Activated CD4-positive, alpha-beta T cell treated with anti-CD3 and anti-CD28 coated beads, Interleukin-2, amount 50 U/mL, for 16 hours (primary cell): ENCODE results near the gene JAG1.

Source experiments
- DNase-seq: peaks from one replicate; pipeline ENCODE4 v3.0.0-alpha.2; 2020

The JAG1 gene

GRCh38 chr20:10667560-10668167, 6.1 kb downstream of the JAG1 start:
- no peak for DNase-seq

DNA sequence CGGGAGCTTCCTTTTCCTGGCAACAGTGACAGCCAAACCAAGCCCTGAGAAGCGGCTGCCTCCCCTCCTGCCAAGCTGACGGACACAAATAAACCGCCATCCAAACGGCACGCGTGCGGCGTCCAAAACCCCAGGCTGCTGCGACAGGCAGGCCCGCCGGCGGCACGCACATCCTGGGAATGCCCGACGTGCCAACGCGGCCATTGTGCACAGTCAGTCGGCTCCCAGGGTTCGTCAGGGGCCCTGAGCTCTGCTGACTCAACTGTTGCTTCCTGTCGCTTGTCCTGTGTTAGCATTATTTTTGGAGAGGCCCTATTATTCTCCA, 6.8 kb downstream of the JAG1 start:
- DNase-seq = no peak

- DNase-seq = no peak
Measured at GRCh38 chr20:10666221-10667076, 7.3 kb downstream of the JAG1 start.

DNA sequence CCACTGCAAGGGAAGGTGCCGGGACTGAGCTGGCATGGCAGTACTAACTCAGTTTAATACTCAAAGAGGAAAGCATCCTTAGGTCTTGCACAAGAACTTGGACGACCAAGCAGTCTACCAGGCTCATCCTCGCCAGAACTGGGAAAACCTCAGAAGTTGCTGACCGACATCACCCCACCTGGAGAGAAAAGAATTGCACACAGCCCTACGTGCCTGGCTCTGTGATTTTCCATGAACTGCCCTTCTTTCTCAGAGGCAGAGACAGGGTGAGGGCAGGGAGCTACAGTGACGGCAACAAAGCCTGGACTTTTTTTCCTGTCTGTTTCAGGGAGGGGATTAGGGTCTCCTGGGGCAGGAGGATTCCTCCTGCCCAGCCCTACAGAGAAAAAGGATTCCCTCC, 8.0 kb downstream of the JAG1 start:
- DNase-seq = no peak

- no peak for DNase-seq
Measured at GRCh38 chr20:10665027-10665561, 8.7 kb downstream of the JAG1 start.

- DNase-seq = no peak
Measured at GRCh38 chr20:10663756-10664155, 10.0 kb downstream of the JAG1 start.

DNA sequence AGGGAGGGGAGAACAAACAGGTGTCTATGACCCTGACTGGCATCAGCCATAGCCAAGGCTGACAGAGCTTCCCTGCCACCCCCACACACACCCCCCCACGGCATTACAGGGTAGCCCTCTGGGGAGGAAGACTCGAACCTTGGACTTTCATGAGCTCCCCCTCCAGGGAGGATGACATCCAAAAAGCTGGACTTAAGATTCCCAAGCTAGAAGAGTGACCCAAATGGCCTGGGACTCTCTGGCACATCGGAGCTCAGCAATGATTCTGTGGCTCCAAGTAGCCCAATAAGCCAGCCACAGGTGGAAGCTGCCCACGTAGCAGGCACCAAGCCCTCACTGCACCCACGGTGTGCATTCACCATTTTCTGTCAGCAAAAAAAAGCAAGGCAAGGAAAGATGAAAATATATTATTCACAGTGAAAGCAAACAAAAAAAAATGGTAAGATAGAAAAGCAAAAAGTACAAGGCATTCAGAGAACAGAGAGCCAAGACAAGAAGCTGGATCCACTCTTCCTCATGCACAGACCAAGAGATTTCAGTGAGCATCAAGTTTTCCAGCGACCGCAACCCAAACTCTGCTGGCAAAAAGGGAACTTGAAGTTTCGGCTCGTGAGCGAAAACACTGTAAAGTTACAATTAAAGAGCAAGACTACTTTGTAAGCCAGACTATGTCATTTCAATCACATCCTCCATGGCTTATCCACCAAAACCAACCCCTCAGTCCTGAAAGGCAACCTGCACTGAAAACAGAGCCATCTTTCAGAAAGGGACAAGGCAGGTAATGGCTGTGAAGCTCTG, 10.9 kb downstream of the JAG1 start:
- DNase-seq = no peak

DNA sequence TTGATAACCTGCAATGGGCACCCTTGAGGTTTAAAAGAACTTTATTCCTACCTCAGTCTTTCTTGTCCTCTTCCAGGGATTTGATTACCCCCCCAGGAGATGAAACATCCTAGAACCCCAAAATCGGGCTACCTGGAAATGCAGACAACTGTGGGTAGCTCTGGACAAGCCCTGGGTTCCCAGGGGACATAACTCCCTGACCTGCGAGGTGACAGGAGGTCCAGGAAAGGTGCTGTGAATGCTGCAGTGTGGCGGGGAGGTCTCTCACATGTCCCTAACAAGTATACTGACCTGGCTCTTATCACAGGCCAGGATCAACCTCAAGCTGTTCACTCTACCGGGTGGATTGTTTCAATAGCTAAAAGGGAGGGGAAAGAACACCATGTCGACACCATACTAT, 11.6 kb downstream of the JAG1 start:
- DNase-seq = no peak

DNA sequence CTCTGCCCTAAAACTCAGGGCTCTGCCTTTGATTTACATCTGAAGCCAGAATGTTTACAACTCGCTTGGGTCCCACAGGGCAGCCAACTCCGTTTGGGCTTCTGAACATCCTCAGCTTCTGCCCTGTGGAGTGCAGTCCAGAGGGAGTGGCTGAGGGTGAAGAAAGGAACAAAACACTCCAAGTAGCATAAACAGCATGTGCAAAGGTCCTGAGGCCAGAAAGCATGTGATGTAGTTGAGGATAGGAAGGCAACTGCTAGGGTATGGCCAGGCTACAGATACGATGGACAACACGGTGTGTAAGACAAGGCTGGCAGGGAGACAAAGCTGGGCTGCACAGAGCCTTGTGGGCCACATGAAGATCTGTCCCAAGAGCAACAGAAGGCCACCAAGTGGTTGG, 12.5 kb downstream of the JAG1 start:
- no peak for DNase-seq

DNA sequence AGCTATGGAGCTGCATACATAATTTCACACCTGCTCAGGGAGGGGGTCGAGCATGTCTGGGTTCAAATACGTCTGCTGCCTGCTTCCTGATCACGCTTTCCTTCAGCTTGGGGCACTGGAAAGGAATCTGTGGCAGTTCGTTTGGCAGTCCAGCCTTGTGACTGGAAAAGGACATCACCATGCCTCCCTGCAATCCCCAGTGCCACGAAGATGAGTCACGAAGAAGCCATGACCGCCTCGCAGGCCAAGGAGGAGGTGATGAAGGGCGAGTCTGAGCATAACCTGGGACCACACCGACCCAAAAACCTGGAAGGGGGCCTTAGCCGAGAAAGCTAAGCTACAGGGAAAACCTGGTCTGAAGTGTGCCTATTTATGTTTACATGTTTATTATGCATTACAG, 13.1 kb downstream of the JAG1 start:
- DNase-seq = no peak

GRCh38 chr20:10659651-10660601, 13.9 kb downstream of the JAG1 start:
- no peak for DNase-seq

DNA sequence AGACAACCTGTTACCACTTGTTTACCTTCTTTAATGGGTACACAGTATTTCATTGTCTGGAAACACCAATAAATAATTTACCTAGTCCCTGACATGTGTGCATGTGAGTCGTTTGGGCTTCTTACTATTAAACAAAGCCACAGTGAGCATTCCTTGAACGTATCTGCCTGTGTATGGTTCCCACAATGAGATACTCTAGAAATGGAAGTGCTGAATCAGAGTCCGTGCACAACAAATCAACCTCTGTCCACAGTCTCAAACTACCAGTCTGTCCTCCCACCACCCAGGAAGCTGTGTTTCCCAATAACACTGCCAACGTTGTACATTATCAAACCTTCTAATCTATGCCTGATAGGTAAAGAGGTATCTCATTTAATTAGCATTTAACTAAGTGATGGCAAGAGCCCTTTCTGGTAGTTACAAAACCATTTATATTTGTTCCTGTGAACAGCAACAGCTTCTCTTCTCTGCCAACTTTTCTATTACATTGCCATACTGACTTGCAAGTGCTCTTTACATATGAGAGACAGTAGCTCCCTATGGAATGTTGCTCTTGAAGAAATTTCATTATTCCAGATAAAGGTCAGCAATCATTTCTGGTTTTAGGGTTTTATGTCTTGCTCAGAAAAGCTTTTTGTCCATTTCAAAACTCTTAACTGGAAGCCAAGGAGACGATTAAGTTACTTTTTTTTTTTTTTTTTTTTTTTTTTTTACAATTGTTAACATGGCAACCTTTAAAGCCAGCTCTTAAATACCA, 14.7 kb downstream of the JAG1 start:
- DNase-seq = no peak

DNA sequence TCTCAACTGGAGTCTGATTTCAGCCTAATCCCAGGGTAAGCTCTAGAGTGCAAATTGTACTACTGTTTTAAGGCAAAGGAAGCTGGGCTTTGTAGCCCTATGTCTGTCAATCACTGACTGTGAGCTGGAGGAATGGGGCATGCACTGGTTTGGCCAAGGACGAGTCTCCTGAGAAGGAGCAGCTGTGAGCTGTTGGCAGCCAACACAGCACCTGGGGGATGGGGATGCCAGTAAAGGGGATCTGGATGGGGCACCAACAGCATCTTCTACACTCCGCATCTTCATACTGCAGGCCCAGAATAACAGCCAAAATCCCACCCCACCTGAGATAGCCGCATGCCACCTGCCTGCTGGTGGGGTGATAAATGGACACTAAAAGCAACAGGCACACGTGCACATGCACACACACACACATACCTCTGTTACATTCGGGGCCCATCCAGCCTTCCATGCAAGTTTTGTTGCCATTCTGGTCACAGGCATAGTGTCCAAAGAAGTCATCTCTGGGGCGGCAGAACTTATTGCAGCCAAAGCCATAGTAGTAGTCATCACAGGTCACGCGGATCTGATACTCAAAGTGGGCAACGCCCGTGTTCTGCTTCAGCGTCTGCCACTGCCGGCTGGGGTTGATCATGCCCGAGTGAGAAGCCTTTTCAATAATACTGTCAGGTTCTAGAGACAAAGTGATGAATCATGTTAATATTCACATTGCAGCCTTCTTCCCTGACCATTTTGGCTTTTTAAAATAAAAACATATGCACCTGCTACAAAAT, 15.6 kb downstream of the JAG1 start:
- DNase-seq = no peak

DNA sequence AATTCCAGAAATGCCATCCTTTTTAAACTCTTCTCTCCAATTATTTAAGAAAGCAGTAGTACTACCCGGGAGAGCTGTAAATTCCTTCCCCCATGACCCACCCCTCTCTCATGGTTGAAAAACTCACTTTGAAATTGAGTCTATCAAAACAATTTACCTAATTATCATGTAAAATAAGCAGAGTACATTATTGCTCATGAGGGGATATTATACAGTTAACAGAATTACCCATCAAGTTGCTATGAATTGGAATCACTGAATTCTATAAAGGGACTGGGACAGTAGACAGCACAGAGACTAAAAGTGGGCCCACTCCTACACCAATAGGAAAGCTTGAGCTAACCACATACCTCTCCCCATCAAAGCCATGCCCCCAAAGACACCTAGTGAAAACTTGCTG, 16.3 kb downstream of the JAG1 start:
- DNase-seq = no peak

GRCh38 chr20:10655720-10656669, 17.8 kb downstream of the JAG1 start:
- no peak for DNase-seq

- DNase-seq = no peak
Measured at GRCh38 chr20:10654630-10655029, 19.2 kb downstream of the JAG1 start.

- DNase-seq = no peak
Measured at GRCh38 chr20:10654250-10654610, 19.6 kb downstream of the JAG1 start.

DNA sequence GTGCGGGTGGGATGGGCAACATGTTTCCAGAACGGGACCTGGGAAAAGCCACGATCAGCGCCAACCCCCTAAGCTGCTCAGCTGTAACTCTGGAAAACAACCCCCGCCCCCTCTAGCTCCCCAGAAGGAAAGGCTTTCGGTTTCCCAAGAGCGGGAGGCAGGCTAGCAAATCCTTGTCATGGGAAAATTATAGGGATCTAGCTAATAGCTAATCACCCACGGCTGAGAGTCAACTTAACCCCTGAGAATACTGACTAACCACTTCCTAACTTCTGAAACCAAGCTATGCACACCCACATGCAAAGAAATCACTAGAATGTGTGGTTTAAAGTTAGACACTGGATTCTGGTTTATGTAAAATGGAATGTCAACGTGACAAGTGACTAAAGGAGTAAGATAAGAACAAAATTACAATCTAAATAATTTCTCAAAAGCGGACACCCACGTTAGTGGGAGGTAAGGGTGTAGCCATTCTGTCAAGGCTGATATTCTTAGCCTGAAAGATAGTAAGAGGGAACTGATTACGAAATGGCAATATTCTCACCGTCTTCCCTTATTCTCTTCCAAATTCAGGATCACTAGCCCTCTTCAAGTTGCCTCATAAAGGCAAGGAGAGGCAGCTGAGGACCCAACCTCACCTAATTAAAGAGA, 20.1 kb downstream of the JAG1 start:
- no peak for DNase-seq

- no peak for DNase-seq
Measured at GRCh38 chr20:10652660-10653261, 21.0 kb downstream of the JAG1 start.
